Heart right ventricle (tissue), 16 donors: ENCODE data around the gene RAD23A. TPM values are rescaled to one million over a fixed set of nuclear protein-coding genes. Genes with fewer than 3 reads are reported as not detected.

Experiments
- ATAC-seq, 8 donors: fragments of 200-7000 bp; cut with Tn5 transposase; one replicate each; pipeline ENCODE4 v1.9.1; 2020; ENCODE audit warnings: mild to moderate bottlenecking in 8 of 8, moderate library complexity in 8 of 8, moderate number of reproducible peaks in 1 of 8
- DNase-seq, 2 donors: peaks; one replicate each; pipeline ENCODE4 v3.0.0-alpha.2; 2020
- H3K27ac ChIP-seq, 10 donors: fragments of 200-600 bp; sonication (generic) in 2 of 10; one replicate each; pipeline versions ENCODE4 v1.5.0 to v1.8.0; 2020 to 2022; ENCODE audit warnings: mild to moderate bottlenecking in 3 of 10
- H3K27me3 ChIP-seq, 7 donors: fragments of 200-600 bp; one replicate each; pipeline ENCODE4 v1.8.0; 2021 to 2022; ENCODE audit warnings: mild to moderate bottlenecking in 2 of 7
- H3K36me3 ChIP-seq, 9 donors: fragments of 200-600 bp; sonication (generic) in 1 of 9; one replicate each; pipeline versions ENCODE4 v1.5.0 to v1.8.0; 2020 to 2022; ENCODE audit warnings: mild to moderate bottlenecking in 2 of 9
- H3K4me1 ChIP-seq, 9 donors: fragments of 200-600 bp; sonication (generic) in 1 of 9; one replicate each; pipeline versions ENCODE4 v1.5.0 to v1.8.0; 2020 to 2022; ENCODE audit warnings: mild to moderate bottlenecking in 4 of 9
- H3K4me3 ChIP-seq, 10 donors: fragments of 200-600 bp; sonication (generic) in 2 of 10; one replicate each; pipeline versions ENCODE4 v1.5.0 to v1.8.0; 2020 to 2022; ENCODE audit warnings: mild to moderate bottlenecking in 7 of 10, moderate library complexity in 2 of 10
- H3K9me3 ChIP-seq, 11 donors: fragments of 200-600 bp in 10 of 11; sonication (generic) in 2 of 11; one replicate each; pipeline versions ENCODE4 v1.5.0 to v1.8.0; 2013 to 2022; ENCODE audit warnings: mild to moderate bottlenecking in 2 of 11, control low read depth in 1 of 11, moderate library complexity in 1 of 11
- CTCF ChIP-seq, 9 donors: fragments of 200-600 bp; sonication (generic) in 2 of 9; IDR thresholded peaks; one replicate each; pipeline versions ENCODE4 v1.5.0 to v1.8.0; 2021 to 2022; ENCODE audit warnings: antibody characterized with exemption in 9 of 9, mild to moderate bottlenecking in 5 of 9, moderate library complexity in 1 of 9
- WGBS, 2 donors: extraction: QIAGEN DNeasy Blood & Tissue Kit; methylation state at CpG; one replicate each; pipeline ENCODE4 v1.1.7; 2013; ENCODE audit warnings: inconsistent platforms in 1 of 2; 5-methylcytosine and 5-hydroxymethylcytosine counted together
- intact Hi-C, 10 donors: fragments of 100-400 bp; cut with DNase I; formaldehyde crosslinking; loops; one replicate each; pipeline versions ENCODE4 v1.11.1 to v1.14.2; 2022
- polyA plus RNA-seq, 2 donors: library from polyadenylated mRNA; stranded (reverse); fragments of 200-250 nt; gene quantifications; one replicate each; pipeline ENCODE4 v1.2.3, GENCODE V29; 2013
- total RNA-seq, 10 donors: library from RNA; stranded (reverse); fragmentation: NEBNext Ultra II Directional in 3 of 10; extraction: Animal tissue kit (Norgen Biotek cat#: 25700) in 3 of 10; gene quantifications; one replicate each; pipeline versions ENCODE4 v1.2.1 to v1.2.4, GENCODE V29; 2021 to 2023
- donor health status: Arrhythmogenic right ventricular cardiomyopathy.
- donor health status: ischemic (EF 13 %, LVEDD 7.1; RV severe dilation, severe dysfunction).
- donor health status: healthy with polysubstance abuse.
- donor health status: DM: no; HTN: yes; CAD: no.
- donor health status: DM: no; HTN: no; CAD: no.
- donor health status: ischemic (EF 25% LVEDD 6.9; RV normal size, moderate dysfunction).
- donor health status: ischemic (EF 25% LVEDD 5.7; RV mildly dilated, moderate dysfunction).
- donor health status: healthy.
- donor health status: DM: yes; HTN: yes; CAD: no.
- donor health status: Ischemic cardiomyopathy.
- donor health status: ischemic (EF 35%, LVEDD 5.7; RV mildly dilated, moderate dysfunction).
- donor health status: nonischemic (EF 11% LVEDD 7.7; RV severe dilation, severe dysfunction).
- donor health status: DM: yes; HTN: yes; CAD: no.
- donor health status: PGD.
- donor health status: ischemic (EF 29% LVEDD 5.4; RV normal size, mild dysfunction).
- donor health status: nonischemic (EF 23%, LVEDD 6.1; RV moderate dilation, normal function).

RAD23A gene
- total and polyA plus RNA-seq, 12 donors = 138 to 289 (median 150) TPM

- Histone ChIP-seq H3K9me3 (no peaks in the 10 kb centered on the region), H3K27me3 (no peaks in the 10 kb centered on the region), H3K4me1 (peaks cover 3 to 29% (median 24%) of the 10 kb centered on the region in 9 donors), H3K36me3 (no peaks in the 10 kb centered on the region), H3K4me3 (no peak overlapping the region), H3K27ac (no peak overlapping the region)
- TF ChIP-seq CTCF (IDR thresholded peaks at IDR 0.05) = no peak
- ATAC-seq (no peak), DNase-seq (no peak)
- WGBS, 2 donors = 79 to 89% methylated on average over 3 of the region's 3 CpGs
- intact Hi-C loops = loop anchor here in 4 of 10 donors (5.0 to 10.0 kb wide), 4 partner anchors 40 to 90 kb away; no protein-coding TSS in a partner anchor
Observed at GRCh38 chr19:12987190-12987589, 41.5 kb downstream of the RAD23A start.

GRCh38 chr19:12987781-12988180, 42.1 kb downstream of the RAD23A start:
- no peak for TF ChIP-seq CTCF (IDR thresholded peaks at IDR 0.05)
- Histone ChIP-seq H3K27me3 (no peaks in the 10 kb centered on the region), H3K9me3 (no peaks in the 10 kb centered on the region), H3K27ac (no peak overlapping the region), H3K4me3 (no peak overlapping the region), H3K4me1 (peaks cover 3 to 29% (median 23%) of the 10 kb centered on the region in 9 donors), H3K36me3 (no peaks in the 10 kb centered on the region)
- DNase-seq (no peak), ATAC-seq (no peak)
- intact Hi-C loops = loop anchor here in 4 of 10 donors (5.0 to 10.0 kb wide), 4 partner anchors 40 to 90 kb away; no protein-coding TSS in a partner anchor
- 81 to 85% methylated on average over 9 to 10 of the region's 10 CpGs for WGBS, 2 donors

- H3K27ac ChIP-seq = no peak overlapping the region
- H3K4me1 ChIP-seq = peaks cover 0 to 10% (median 6%) of the 10 kb centered on the region in 9 donors
- intact Hi-C loops = loop anchor here in 3 of 10 donors (5.0 to 10.0 kb wide), 4 partner anchors 37 to 97 kb away; no protein-coding TSS in a partner anchor
- H3K4me3 ChIP-seq = no peak overlapping the region
- no peak for DNase-seq
- 45 to 51% methylated on average over 21 to 22 of the region's 22 CpGs for WGBS, 2 donors
- H3K36me3 ChIP-seq = no peaks in the 10 kb centered on the region
- no peak for TF ChIP-seq CTCF (IDR thresholded peaks at IDR 0.05)
- ATAC-seq = no peak
- H3K9me3 ChIP-seq = no peaks in the 10 kb centered on the region
- H3K27me3 ChIP-seq = no peaks in the 10 kb centered on the region
Observed at GRCh38 chr19:12990431-12990830, 44.8 kb downstream of the RAD23A start.

GRCh38 chr19:12990853-12991252, 45.2 kb downstream of the RAD23A start:
- intact Hi-C loops = loop anchor here in 3 of 10 donors (5.0 to 10.0 kb wide), 4 partner anchors 36 to 96 kb away; no protein-coding TSS in a partner anchor
- DNase-seq (no peak), ATAC-seq (no peak)
- H3K36me3 ChIP-seq = no peaks in the 10 kb centered on the region
- peaks cover 0 to 6% (median 1%) of the 10 kb centered on the region in 9 donors for H3K4me1 ChIP-seq
- H3K4me3 ChIP-seq = no peak overlapping the region
- H3K9me3 ChIP-seq = no peaks in the 10 kb centered on the region
- 74 to 79% methylated on average over 3 of the region's 3 CpGs for WGBS, 2 donors
- no peak for TF ChIP-seq CTCF (IDR thresholded peaks at IDR 0.05)
- H3K27me3 ChIP-seq = peaks cover 0 to under 1% (median 0%) of the 10 kb centered on the region in 7 donors
- H3K27ac ChIP-seq = no peak overlapping the region
